NOMO-1 (cell line): ENCODE results near the gene SAA4.
"Not testable (repeated sequence)": the region's sequence is repeated elsewhere in the genome, so short reads cannot be mapped to it uniquely, and the experiment has no call there.

Experiments used
- DNase-seq, 2 experiments: peaks; one replicate each; lab custom pipeline; 2025; ENCODE audit not compliant: unreplicated experiment in 2 of 2; lab: John Stamatoyannopoulos, UW

The SAA4 gene, protein sequence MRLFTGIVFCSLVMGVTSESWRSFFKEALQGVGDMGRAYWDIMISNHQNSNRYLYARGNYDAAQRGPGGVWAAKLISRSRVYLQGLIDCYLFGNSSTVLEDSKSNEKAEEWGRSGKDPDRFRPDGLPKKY

DNA sequence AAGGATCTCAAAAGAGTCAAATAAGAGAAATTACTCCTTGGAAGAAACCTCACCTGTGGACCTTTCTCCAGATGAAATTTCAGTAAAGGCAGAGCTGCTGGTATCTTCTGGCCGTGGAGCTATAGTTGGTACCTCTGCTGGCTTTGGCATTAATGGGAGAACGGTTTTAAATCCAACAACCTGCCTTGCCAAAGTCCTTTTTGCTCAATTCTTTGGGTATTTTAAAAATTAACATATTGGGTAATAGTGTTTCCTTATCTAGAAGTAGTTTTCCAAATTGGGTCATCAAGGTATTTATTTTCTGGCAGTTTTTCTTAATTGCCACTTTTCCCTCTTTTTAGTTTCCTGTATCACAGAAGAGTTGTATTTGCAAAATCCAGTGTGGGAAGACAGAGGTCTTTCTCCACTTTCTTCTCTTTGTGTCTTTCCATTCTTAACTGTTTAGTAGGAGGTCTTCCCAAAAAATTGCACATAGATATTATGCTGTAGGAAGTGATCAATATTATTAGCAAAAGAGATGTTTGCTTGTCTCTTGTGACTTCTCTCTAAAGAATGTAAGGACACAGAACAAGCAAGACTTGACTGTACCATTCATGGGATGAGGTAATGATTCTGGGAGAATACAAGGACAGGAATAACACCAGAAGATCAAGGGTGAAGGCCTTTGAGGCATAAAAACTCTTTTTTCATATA, at the start of gene SAA4:
SAA4 (minus strand) TSS at position 139 of the 693 bp plus-strand sequence. CDS start 876 bp downstream, outside the sequence.
- no peak for DNase-seq

DNA sequence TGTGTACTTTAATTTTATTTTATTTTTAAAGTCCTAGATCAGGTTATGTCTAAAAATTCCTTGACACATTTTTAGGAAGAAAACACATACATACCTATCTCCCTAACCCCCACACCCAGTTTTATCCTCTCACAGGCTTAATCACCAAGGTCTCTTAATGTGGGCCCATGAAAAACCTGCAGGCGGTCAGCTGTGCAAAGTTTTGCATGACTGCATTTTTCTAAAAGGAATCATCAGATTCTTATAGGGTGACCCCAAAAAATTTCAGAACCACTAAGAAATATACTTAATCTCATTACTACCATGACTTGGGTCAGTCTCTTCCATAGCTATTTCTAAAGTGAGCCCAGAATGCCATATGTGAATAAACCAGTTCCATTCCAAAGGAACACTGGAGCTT, 49.2 kb upstream of the SAA4 start:
- no peak for DNase-seq

DNA sequence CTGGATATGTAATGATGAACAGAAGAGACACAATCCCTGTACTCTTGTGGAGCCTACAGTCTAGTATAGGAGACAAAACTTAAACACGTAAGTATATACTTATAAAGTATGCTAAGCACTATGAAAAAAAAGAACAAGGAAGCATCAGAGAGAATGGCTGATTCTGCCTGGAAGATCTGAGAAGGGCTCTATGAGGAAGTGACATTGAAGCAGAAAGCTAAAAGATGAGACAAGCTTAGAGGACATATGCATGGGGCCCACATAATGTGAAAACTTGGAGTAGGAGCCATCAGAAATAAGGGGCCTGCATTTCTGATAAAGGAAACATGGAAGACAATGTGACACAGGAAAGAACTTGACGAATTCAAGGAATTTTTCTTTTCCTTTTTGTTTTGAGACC, 46.0 kb upstream of the SAA4 start:
- DNase-seq, result no peak

- DNase-seq, result peak; percentile 25 to 75
Observed at GRCh38 chr11:18280438-18281045, 43.9 kb upstream of the SAA4 start.

DNA sequence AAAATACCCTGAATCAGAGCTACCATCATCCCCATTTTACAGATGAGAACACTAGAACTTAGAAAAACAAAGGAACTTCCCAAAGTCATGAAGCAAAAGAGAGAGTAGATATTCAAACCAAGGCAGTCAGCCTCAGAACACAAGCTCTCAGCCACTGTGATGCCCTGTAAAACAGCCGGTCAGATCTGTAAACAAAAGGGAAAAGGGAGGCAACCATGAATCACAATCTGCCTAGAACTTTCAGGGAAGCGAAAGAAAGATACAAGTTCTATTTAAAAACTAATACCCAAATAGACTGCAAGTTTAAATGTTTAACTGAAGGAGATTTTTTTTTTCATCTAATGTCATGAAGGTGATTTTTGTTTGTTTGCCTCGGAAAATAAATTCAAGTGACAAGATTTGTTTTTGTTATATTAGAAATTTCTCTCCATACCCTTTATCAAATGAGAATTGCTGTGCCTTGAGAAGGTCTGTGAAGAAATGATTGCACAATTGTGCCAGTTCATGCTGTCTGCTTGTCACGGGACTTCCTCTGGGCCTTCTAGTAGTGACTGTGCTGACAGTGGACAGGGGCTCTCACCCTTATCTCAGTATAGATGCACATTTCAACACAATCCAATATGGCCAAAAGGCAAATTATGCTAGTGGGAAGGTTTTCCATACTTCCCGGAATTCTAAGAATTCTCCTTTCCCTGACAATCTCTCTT, 41.1 kb upstream of the SAA4 start:
- DNase-seq, result peak; percentile 76 to 92

GRCh38 chr11:18271206-18271605, 34.6 kb upstream of the SAA4 start:
- no peak for DNase-seq

GRCh38 chr11:18270102-18270501, 33.5 kb upstream of the SAA4 start:
- no peak for DNase-seq

DNA sequence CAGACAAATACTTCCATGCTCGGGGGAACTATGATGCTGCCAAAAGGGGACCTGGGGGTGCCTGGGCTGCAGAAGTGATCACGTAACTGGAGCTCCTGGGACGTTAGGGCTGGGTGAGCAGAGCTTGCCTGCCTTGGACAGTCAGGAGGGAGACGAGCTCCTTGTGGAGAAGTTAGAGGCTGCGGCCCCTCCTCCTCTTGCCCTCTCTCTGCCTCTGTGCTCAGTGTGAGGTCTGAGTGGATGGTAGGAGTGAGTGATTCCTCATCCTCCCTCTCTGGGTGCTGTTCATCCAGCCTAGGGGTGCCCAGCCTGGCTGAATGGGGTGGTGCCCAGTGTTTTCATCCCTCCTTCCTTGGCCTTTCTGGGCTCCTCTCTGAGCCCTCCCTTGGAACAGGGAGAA, 32.6 kb upstream of the SAA4 start:
- not testable (repeated sequence) for DNase-seq

- DNase-seq, result not testable (repeated sequence)
Observed at GRCh38 chr11:18267335-18268133, 30.9 kb upstream of the SAA4 start.

DNA sequence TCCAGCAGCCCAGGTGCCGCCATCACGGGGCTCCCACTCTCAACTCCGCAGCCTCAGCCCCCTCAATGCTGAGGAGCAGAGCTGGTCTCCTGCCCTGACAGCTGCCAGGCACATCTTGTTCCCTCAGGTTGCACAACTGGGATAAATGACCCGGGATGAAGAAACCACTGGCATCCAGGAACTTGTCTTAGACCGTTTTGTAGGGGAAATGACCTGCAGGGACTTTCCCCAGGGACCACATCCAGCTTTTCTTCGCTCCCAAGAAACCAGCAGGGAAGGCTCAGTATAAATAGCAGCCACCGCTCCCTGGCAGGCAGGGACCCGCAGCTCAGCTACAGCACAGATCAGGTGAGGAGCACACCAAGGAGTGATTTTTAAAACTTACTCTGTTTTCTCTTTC, 29.3 kb upstream of the SAA4 start, which contains the start of gene SAA1:
SAA1 (plus strand) TSS at position 316 of the 400 bp plus-strand sequence. CDS start 624 bp downstream, outside the sequence.
- no peak for DNase-seq

DNA sequence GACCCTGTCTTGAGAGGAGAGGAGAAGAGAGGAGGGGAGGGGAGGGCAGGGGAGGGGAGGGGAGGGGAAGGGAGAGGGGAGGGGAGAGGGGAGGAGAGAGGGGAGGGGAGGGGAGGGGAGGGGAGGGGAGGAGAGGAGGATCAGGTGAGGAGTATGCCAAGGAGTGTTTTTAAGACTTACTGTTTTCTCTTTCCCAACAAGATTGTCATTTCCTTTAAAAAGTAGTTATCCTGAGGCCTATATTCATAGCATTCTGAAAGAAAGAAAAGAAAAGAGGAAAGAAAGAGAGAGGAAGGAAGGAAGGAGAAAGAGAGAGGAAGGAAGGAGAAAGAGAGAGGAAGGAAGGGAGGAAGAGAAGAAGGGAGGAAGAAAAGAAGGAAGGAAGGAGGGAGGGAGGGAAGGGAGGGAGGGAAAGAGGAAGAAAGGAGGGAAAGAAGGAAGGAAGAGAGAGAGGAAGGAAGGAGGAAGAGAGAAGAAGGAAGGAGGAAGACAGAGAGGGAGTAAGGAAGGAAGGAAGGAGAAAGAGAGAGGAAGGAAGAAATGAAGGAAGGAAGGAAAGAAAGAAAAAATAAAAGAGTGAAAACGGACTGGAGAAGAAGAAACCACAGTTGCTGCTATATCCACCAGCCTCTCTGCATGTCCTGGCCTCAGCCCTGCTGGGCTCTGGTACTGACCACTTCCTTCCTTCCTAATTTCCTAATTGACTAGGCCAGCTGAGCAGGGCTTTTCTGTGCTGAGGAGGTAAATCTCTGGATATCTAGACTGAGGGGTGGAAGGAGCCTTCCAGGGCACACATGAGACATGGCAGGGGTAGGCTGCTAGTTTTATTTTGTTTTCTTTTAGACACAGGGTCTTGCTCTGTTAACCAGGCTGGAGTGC, 28.3 kb upstream of the SAA4 start:
- no peak for DNase-seq

DNA sequence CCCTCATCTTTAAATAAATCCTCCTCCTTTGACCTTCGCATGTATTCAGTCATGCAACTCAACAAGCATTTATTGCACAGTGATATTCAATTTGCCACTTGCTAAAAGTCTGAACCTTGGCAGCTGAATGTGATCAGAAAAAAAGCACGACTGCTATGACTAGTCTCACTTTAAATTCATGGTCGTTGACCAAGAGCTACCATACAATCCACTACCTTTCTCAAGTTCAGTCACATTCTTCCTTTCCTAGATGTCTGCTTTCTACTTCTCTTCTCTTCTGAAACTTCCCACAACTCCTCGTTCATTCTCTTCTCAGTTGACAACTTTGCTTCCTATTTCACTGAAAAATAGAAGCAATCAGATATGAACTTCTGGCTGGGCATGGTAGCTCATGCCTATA, 27.4 kb upstream of the SAA4 start:
- no peak for DNase-seq

- not testable (repeated sequence) for DNase-seq
Observed at GRCh38 chr11:18262681-18263350, 26.2 kb upstream of the SAA4 start.

- no peak for DNase-seq
Observed at GRCh38 chr11:18261721-18262120, 25.1 kb upstream of the SAA4 start.

DNA sequence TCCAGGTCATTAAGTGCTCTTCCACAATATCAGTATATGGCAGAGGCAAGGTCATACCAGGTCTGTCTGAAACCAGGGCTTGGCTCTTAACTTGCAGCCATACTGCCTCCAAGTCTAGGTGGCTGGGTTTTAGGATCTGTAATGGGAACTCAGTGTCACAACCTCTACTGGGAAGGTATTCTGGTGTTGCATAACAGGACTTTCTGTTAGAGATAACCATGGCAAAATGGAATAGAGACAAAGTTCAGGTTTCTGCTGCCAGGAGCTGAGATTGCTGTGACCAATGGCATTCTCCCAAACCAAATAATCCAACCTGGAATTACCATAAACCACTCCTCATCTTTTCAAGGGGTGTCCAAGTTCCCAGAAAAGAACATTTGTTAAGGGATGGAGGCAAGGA, 22.7 kb upstream of the SAA4 start:
- DNase-seq, result no peak

DNA sequence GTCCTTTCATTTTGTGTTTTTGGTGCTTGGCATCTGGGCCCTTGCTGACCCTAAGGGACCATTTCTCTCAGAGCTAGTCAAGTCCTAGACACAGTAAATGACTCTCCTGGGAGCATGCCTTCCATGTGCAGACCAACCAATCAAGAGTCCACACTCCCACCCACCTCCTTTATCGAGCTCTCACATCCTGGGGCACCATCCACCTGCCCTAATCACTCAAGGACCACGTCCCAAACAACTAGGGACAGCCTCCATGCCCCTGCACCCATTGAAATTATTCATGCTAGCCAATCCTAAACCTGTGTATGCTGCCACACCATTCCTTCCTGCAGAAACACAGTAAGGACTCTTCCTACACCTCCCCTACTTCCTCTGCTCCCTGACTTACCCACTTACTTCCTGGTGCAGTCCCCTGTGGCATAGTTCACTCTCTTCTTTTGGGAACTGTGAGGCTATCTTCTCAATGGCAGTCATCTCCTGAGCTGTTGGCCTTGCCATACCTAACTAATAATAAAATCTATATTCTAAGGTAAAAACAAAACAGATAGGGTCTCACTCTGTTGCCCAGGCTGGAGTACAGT, 18.3 kb upstream of the SAA4 start:
- no peak for DNase-seq

DNA sequence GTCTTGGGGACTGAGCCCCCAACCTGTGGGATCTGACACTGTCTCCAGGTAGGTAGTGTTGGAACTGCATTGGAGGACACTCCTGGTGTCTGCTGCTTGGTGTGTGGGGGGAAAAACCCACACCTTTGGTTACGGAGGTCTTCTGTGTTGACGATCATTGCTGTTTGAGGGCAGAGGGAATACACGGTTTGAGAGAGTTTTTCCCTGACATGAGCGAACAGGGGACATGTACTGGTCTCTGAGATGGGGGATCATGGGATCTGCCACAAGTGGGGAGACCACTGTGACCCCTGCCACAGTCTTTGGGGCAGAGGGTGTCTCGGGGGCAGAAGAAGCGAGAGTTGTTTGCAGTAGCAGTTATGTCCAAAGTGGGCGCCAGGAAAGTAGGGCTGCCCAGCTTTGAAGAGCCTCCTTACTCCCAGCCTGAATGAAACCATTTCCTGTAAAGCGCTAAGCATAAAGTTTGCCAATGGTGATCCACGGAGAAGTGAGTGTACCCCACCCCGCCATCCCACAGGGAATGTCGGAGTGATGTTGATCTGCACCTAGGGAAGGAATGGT, 17.3 kb upstream of the SAA4 start:
- no peak for DNase-seq

DNA sequence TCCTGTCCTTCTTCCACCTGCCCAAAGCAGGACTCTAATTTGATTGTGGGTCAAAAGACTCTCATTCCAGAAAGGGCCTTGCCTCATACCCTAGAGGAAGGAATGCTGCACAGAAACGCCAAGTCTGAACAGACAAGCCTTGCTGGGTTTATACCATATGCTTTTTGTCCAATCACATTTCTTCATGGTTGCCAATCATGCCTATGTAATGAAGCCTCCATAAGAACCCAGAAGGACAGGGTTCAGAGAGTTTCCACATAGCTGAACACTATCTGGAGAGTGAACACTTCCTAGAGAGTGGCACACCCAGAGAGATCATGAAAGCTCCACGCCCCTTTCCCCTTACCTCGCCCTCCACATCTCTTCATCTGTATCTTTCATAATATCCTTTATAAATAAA, 16.6 kb upstream of the SAA4 start:
- DNase-seq, result no peak

DNA sequence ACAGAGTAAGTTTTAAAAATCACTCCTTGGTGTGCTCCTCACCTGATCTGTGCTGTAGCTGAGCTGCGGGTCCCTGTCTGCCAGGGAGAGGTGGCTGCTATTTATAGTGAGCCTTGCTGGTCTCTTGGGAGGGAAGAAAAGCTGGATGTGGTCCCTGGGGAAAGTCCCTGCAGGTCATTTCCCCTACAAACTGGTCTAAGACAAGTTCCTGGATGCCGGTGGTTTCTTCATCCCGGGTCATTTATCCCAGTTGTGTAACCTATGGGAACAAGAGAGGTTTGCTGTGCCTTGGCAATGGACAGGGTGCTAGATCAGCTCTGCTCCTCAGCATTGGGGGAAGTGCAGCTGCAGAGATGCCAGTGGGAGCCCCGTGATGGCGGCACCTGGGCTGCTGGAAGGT, 12.0 kb upstream of the SAA4 start, which contains the start of gene SAA2:
SAA2 (minus strand) TSS at position 108 of the 400 bp plus-strand sequence. CDS start 657 bp downstream, outside the sequence.
- DNase-seq, result no peak
